HG03060 (cell line): Measurements from ENCODE around the gene ZFP3.
"Not testable (repeated sequence)": the region's sequence is repeated elsewhere in the genome, so short reads cannot be mapped to it uniquely, and the experiment has no call there.

ENCODE experiments used
- ATAC-seq: cut with Tn5 transposase; IDR thresholded peaks from one replicate; pipeline ENCODE4 v1.9.1; 2021; ENCODE audit warnings: low read depth, moderate number of reproducible peaks; ENCODE audit not compliant: unreplicated experiment

Gene ZFP3

GRCh38 chr17:5136580-5137412 is 58.5 kb downstream of the ZFP3 start:
- ATAC-seq: not testable (repeated sequence)

- not testable (repeated sequence) for ATAC-seq
These were observed 59.4 kb downstream of the ZFP3 start for GRCh38 chr17:5137511-5138197.

- ATAC-seq: not testable (repeated sequence)
These were observed 59.9 kb downstream of the ZFP3 start for GRCh38 chr17:5138198-5138544.

- ATAC-seq: no peak
These were observed 60.6 kb downstream of the ZFP3 start for GRCh38 chr17:5138616-5139457.

GRCh38 chr17:5139458-5139732 is 61.1 kb downstream of the ZFP3 start:
- no peak for ATAC-seq

GRCh38 chr17:5142877-5143276 is 64.6 kb downstream of the ZFP3 start:
- ATAC-seq: not testable (repeated sequence)
